Coronary artery (tissue), 2 donors: Measurements from ENCODE around the gene SNX2.
"Not testable (repeated sequence)": the region's sequence is repeated elsewhere in the genome, so short reads cannot be mapped to it uniquely, and the experiment has no call there.

Experiments used
- DNase-seq: peaks from one replicate; pipeline ENCODE4 v3.0.0-alpha.2; 2017; ENCODE audit warnings: low spot score
- H3K27ac ChIP-seq, 2 donors: fragments of 200-600 bp; sonication (generic); one replicate each; pipeline ENCODE4 v1.5.1; 2016 to 2019
- H3K4me3 ChIP-seq: fragments of 200-600 bp; sonication (generic); 2 replicates; pipeline ENCODE4 v1.5.1; 2016; ENCODE audit warnings: mild to moderate bottlenecking, moderate library complexity
- CTCF ChIP-seq: fragments of 200-600 bp; sonication (generic); IDR thresholded peaks from one replicate; pipeline ENCODE4 v1.5.1; 2019; ENCODE audit warnings: antibody characterized with exemption

SNX2 gene

GRCh38 chr5:122757285-122757684, 17.6 kb upstream of the SNX2 start:
- H3K27ac ChIP-seq, result no peak overlapping the region

GRCh38 chr5:122759241-122760070, 15.4 kb upstream of the SNX2 start:
- Histone ChIP-seq H3K27ac (no peak overlapping the region), H3K4me3 (no peak overlapping the region)
- TF ChIP-seq CTCF, result no peak
- no peak for DNase-seq

More at GRCh38 chr5:122757285-122757684, 17.6 kb upstream of the SNX2 start:
- TF ChIP-seq CTCF, result no peak
- no peak for DNase-seq
- H3K4me3 ChIP-seq, result no peak overlapping the region

DNA sequence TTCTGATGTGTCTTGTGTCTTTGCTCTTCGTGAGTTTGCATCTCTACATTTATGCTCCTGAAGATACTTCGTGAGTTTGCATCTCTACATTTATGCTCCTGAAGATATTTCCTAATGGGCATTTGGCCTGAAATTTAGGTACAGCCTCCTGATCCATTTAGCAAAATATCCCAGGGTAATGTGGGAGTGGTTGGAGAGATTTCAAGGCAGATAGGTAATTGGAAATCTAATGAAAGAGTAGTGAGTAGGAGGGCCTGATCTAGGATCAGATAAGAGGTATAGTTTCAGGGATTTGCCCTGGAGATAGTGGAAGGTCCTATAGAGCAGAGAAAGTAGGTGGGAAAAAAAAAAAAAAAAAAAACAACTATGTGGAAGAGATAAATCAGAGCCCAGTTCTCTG, 14.6 kb upstream of the SNX2 start:
- TF ChIP-seq CTCF, result no peak
- DNase-seq, result no peak
- no peak overlapping the region for H3K4me3 ChIP-seq

DNA sequence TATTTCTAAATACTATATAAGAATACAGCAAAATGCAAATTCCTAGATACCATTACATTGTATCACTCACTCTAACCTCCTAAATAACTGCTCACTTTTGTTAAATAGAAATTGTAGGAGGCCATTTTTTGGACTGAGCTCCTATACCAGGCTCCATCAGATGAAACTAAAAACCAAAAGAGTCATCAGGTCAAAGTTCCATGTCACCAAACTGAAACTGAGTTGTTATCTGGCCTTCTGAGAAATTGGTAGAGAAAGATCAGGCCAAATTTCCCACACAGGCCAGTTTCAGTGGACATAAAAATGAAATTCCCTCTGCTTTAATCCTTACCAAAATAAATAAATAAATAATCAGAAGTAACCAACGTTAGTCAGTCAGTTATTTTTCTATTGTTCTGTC, 13.8 kb upstream of the SNX2 start:
- Histone ChIP-seq H3K27ac (no peak overlapping the region), H3K4me3 (no peak overlapping the region)
- TF ChIP-seq CTCF, result no peak
- DNase-seq, result no peak

More for the DNA sequence above, 14.6 kb upstream of the SNX2 start:
- H3K27ac ChIP-seq, result no peak overlapping the region

- H3K27ac ChIP-seq, H3K4me3 ChIP-seq, DNase-seq: not testable (repeated sequence)
Observed at GRCh38 chr5:122761896-122762295, 13.0 kb upstream of the SNX2 start.

- H3K4me3 ChIP-seq, result no peak overlapping the region
- DNase-seq, result no peak
- no peak overlapping the region for H3K27ac ChIP-seq
- no peak for TF ChIP-seq CTCF
Observed at GRCh38 chr5:122766130-122766529, 8.8 kb upstream of the SNX2 start.

GRCh38 chr5:122770477-122770876, 4.4 kb upstream of the SNX2 start:
- DNase-seq, result no peak
- no peak for TF ChIP-seq CTCF
- H3K27ac ChIP-seq, result no peak overlapping the region

More at GRCh38 chr5:122770477-122770876, 4.4 kb upstream of the SNX2 start:
- H3K4me3 ChIP-seq, result no peak overlapping the region
